ENCODE data around the gene WIZ. TPM values are rescaled to one million over a fixed set of nuclear protein-coding genes. Genes with fewer than 3 reads are reported as not detected.
"Not testable (repeated sequence)": the region's sequence is repeated elsewhere in the genome, so short reads cannot be mapped to it uniquely, and the experiment has no call there.

The WIZ gene
- total and polyA plus RNA-seq, 4 donors: 8.0 to 41.4 (median 30.7) TPM

- H3K4me1 ChIP-seq (ENCODE audit: control insufficient read depth in 1 of 2, insufficient read depth in 2 of 2, low read length in 2 of 2): no peaks in the 10 kb centered on the region
- ATAC-seq (ENCODE audit: low FRiP score) (peak; percentile 50), DNase-seq (peak in 1 of 2 donors; percentile 72)
- H3K4me3 ChIP-seq (ENCODE audit: low read length in 2 of 2): no peak within 1 kb of the TSS
- intact Hi-C loops (cut with DNase I): no loop called here
- H3K27ac ChIP-seq (ENCODE audit: low read depth in 1 of 2, low read length in 2 of 2): no peak within 1 kb of the TSS
- no peaks in the 10 kb centered on the region for H3K9me3 ChIP-seq (ENCODE audit: control insufficient read depth, low read length)
- H3K27me3 ChIP-seq (ENCODE audit: control insufficient read depth in 1 of 2, insufficient read depth in 2 of 2, low read length in 1 of 2): no peaks in the 10 kb centered on the region
- no peaks in the 10 kb centered on the region for H3K36me3 ChIP-seq (ENCODE audit: control insufficient read depth in 1 of 2, insufficient read depth in 2 of 2, low read length in 1 of 2)
- WGBS, 2 donors: 49 to 50% methylated on average over 16 of the region's 16 CpGs
These were observed 29.9 kb upstream of the WIZ start, which contains the start of gene PGLYRP2 for GRCh38 chr19:15479391-15480345. PGLYRP2 (minus strand) TSS chr19:15479501; CDS start chr19:15479371, 130 bp downstream.

DNA sequence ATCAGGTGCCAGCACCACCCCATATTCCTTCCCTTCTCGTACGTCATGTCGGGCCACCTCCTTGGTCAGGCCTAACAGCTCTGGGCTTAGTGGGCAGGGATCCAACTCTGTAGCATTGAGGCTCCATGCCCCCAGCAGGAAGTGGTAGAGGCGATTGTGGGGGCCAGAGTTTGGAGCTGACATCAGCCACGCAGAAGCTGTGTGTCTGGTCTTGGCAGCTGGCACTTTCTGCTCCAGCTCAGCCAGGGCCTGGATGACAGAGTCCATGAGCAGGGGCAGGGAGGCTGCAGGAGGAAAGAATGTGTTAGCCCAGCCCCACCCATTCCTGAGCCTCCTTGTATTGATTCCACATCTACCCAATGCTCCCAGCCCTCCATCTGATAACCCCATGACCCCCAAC lies 26.6 kb upstream of the WIZ start:
- WGBS, 2 donors: 85 to 94% methylated on average over 5 of the region's 5 CpGs
- no peaks in the 10 kb centered on the region for H3K36me3 ChIP-seq (ENCODE audit: control insufficient read depth in 1 of 2, insufficient read depth in 2 of 2, low read length in 1 of 2)
- H3K27me3 ChIP-seq (ENCODE audit: control insufficient read depth in 1 of 2, insufficient read depth in 2 of 2, low read length in 1 of 2): no peaks in the 10 kb centered on the region
- no peaks in the 10 kb centered on the region for H3K4me1 ChIP-seq (ENCODE audit: control insufficient read depth in 1 of 2, insufficient read depth in 2 of 2, low read length in 2 of 2)
- ATAC-seq (ENCODE audit: low FRiP score) (no peak), DNase-seq (peak in 1 of 2 donors; percentile 51)
- H3K4me3 ChIP-seq (ENCODE audit: low read length in 2 of 2): no peak overlapping the region
- H3K27ac ChIP-seq (ENCODE audit: low read depth in 1 of 2, low read length in 2 of 2): no peak overlapping the region
- H3K9me3 ChIP-seq (ENCODE audit: control insufficient read depth, low read length): no peaks in the 10 kb centered on the region
- intact Hi-C loops (cut with DNase I): no loop called here

DNA sequence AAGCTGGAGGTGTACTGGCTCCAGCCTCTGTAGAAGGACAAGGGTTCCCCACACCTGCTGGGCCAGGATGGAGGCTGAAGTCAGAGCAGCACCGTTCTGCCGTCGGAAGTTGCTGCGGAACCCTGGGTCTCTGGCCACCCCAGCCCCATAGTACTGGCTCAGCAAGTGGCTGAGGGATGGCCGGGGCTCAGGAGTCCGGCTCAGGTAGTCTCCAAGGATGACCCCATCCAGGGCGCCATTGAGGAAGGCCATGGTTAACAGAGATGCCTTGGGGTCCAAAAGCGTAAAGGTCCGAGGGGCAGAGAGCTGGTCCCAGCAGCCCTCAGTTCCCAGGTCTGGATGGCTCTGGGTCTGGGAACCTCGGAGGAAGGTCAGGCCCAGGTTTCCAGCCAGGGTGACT lies 25.9 kb upstream of the WIZ start:
- H3K4me1 ChIP-seq (ENCODE audit: control insufficient read depth in 1 of 2, insufficient read depth in 2 of 2, low read length in 2 of 2): no peaks in the 10 kb centered on the region
- no peaks in the 10 kb centered on the region for H3K36me3 ChIP-seq (ENCODE audit: control insufficient read depth in 1 of 2, insufficient read depth in 2 of 2, low read length in 1 of 2)
- ATAC-seq (ENCODE audit: low FRiP score) (no peak), DNase-seq (peak in 1 of 2 donors; percentile 65)
- 92 to 94% methylated on average over 10 of the region's 10 CpGs for WGBS, 2 donors
- H3K9me3 ChIP-seq (ENCODE audit: control insufficient read depth, low read length): no peaks in the 10 kb centered on the region
- no peak overlapping the region for H3K4me3 ChIP-seq (ENCODE audit: low read length in 2 of 2)
- no peak overlapping the region for H3K27ac ChIP-seq (ENCODE audit: low read depth in 1 of 2, low read length in 2 of 2)
- intact Hi-C loops (cut with DNase I): no loop called here
- no peaks in the 10 kb centered on the region for H3K27me3 ChIP-seq (ENCODE audit: control insufficient read depth in 1 of 2, insufficient read depth in 2 of 2, low read length in 1 of 2)

DNA sequence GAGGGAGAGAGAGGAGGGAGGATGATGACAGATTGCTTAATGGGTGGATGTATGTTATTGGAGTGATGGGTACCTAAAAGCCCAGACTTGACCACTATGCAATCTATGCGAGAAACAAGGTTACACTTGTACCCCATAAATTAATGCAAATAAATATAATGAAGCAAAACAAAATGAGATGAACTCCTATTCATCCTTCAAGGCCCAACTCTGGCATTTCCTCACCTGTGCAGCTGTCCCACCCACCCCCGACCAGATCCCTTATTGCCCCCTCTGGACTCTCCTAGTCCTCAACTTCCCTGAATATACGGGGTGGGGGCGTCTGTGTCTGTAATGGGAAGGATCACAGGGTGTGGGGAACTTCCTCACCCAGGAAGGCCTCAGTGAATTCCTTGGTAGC lies 25.4 kb upstream of the WIZ start:
- DNase-seq: peak in 1 of 2 donors; percentile 6
- 77 to 82% methylated on average over 4 of the region's 4 CpGs for WGBS, 2 donors
- no peaks in the 10 kb centered on the region for H3K4me1 ChIP-seq (ENCODE audit: control insufficient read depth in 1 of 2, insufficient read depth in 2 of 2, low read length in 2 of 2)
- no peaks in the 10 kb centered on the region for H3K27me3 ChIP-seq (ENCODE audit: control insufficient read depth in 1 of 2, insufficient read depth in 2 of 2, low read length in 1 of 2)
- no peak for ATAC-seq (ENCODE audit: low FRiP score)
- no peak overlapping the region for H3K4me3 ChIP-seq (ENCODE audit: low read length in 2 of 2)
- no peak overlapping the region for H3K27ac ChIP-seq (ENCODE audit: low read depth in 1 of 2, low read length in 2 of 2)
- no peaks in the 10 kb centered on the region for H3K9me3 ChIP-seq (ENCODE audit: control insufficient read depth, low read length)
- intact Hi-C loops (cut with DNase I): no loop called here
- H3K36me3 ChIP-seq (ENCODE audit: control insufficient read depth in 1 of 2, insufficient read depth in 2 of 2, low read length in 1 of 2): no peaks in the 10 kb centered on the region

GRCh38 chr19:15473821-15474220 lies 24.1 kb upstream of the WIZ start:
- H3K27ac ChIP-seq (ENCODE audit: low read depth in 1 of 2, low read length in 2 of 2); H3K36me3 ChIP-seq (ENCODE audit: control insufficient read depth in 1 of 2, insufficient read depth in 2 of 2, low read length in 1 of 2); H3K4me1 ChIP-seq (ENCODE audit: control insufficient read depth in 1 of 2, insufficient read depth in 2 of 2, low read length in 2 of 2); intact Hi-C loops (cut with DNase I); H3K4me3 ChIP-seq (ENCODE audit: low read length in 2 of 2); H3K9me3 ChIP-seq (ENCODE audit: control insufficient read depth, low read length); ATAC-seq (ENCODE audit: low FRiP score); H3K27me3 ChIP-seq (ENCODE audit: control insufficient read depth in 1 of 2, insufficient read depth in 2 of 2, low read length in 1 of 2): not testable (repeated sequence)
- peak in 1 of 2 donors; percentile 4 for DNase-seq
- 72 to 73% methylated on average over 4 of the region's 4 CpGs for WGBS, 2 donors

DNA sequence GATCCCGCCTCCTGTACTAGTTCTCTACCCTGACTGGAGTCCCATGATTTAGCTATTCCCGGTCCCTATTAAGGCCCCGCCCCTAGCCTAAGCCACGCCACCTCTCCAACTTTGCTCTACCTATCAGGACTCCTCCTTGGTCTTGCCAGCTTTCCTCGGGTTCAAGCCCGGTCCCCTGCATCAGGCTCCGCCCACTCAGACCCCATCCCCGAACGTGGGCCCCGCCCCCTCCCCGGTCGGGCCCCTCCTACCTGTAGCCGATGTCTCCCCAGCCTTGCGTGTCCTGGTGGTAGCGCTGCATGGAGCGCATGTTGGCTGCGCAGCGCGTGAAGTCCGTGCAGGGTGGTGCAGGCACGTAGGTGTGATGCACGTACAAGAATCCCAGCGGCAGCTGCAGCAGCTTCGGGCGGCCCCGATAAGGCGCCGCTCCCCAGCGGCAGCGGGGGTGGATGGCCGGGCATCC lies 21.9 kb upstream of the WIZ start:
- H3K27ac ChIP-seq (ENCODE audit: low read depth in 1 of 2, low read length in 2 of 2): no peak overlapping the region
- no peaks in the 10 kb centered on the region for H3K4me1 ChIP-seq (ENCODE audit: control insufficient read depth in 1 of 2, insufficient read depth in 2 of 2, low read length in 2 of 2)
- ATAC-seq (ENCODE audit: low FRiP score) (peak; percentile 24), DNase-seq (peak; percentile 24 to 62)
- intact Hi-C loops (cut with DNase I): no loop called here
- no peaks in the 10 kb centered on the region for H3K27me3 ChIP-seq (ENCODE audit: control insufficient read depth in 1 of 2, insufficient read depth in 2 of 2, low read length in 1 of 2)
- no peaks in the 10 kb centered on the region for H3K36me3 ChIP-seq (ENCODE audit: control insufficient read depth in 1 of 2, insufficient read depth in 2 of 2, low read length in 1 of 2)
- 42 to 56% methylated on average over 31 of the region's 31 CpGs for WGBS, 2 donors
- no peak overlapping the region for H3K4me3 ChIP-seq (ENCODE audit: low read length in 2 of 2)
- H3K9me3 ChIP-seq (ENCODE audit: control insufficient read depth, low read length): no peaks in the 10 kb centered on the region

DNA sequence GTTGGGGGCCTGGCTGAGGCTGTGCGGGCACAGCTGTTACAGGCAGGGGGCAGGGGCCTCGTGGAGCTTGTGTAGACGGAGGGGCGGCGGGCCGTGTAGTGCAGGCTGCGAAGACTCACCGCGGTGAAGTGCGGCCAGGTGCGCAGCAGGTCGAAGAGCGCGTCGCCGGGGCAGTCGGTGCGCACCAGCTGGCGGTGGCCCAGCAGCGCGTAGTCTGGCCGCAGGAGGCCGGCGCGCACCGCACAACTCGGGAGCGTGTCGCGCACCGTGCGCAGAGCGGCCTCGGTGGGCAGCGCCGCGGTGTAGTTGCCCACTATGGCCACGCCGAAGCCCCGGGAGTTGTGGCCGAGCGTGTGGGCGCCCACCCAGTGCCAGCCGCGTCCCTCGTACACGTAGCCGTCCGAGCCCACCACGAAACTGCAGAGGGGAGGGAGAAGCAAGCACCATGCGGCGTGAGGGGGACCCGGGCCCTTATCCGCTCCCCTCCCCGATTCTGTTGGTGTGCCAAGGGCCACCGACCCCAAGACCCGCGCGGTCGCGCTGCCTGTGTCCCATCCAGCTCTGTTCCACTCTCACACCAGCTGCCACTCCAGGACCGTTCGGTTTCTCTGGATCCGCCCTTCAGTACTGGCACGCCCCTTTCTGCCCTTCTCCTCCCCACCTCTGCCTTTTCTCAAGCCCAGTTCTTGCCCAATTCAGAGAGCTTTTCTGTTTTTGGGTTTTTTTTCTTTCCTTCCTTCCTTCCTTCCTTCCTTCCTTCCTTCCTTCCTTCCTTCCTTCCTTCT lies 19.9 kb upstream of the WIZ start:
- no peaks in the 10 kb centered on the region for H3K9me3 ChIP-seq (ENCODE audit: control insufficient read depth, low read length)
- peak; percentile 56 to 76 for DNase-seq
- peak; percentile 62 for ATAC-seq (ENCODE audit: low FRiP score)
- WGBS, 2 donors: 5 to 6% methylated on average over 61 to 65 of the region's 65 CpGs
- H3K4me1 ChIP-seq (ENCODE audit: control insufficient read depth in 1 of 2, insufficient read depth in 2 of 2, low read length in 2 of 2): no peaks in the 10 kb centered on the region
- H3K36me3 ChIP-seq (ENCODE audit: control insufficient read depth in 1 of 2, insufficient read depth in 2 of 2, low read length in 1 of 2): no peaks in the 10 kb centered on the region
- H3K4me3 ChIP-seq (ENCODE audit: low read length in 2 of 2): no peak overlapping the region
- H3K27ac ChIP-seq (ENCODE audit: low read depth in 1 of 2, low read length in 2 of 2): no peak overlapping the region
- intact Hi-C loops (cut with DNase I): no loop called here
- H3K27me3 ChIP-seq (ENCODE audit: control insufficient read depth in 1 of 2, insufficient read depth in 2 of 2, low read length in 1 of 2): no peaks in the 10 kb centered on the region

- Histone ChIP-seq H3K4me1 (ENCODE audit: control insufficient read depth in 1 of 2, insufficient read depth in 2 of 2, low read length in 2 of 2) (no peaks in the 10 kb centered on the region), H3K27me3 (ENCODE audit: control insufficient read depth in 1 of 2, insufficient read depth in 2 of 2, low read length in 1 of 2) (no peaks in the 10 kb centered on the region), H3K4me3 (ENCODE audit: low read length in 2 of 2) (no peak overlapping the region), H3K9me3 (ENCODE audit: control insufficient read depth, low read length) (no peaks in the 10 kb centered on the region), H3K36me3 (ENCODE audit: control insufficient read depth in 1 of 2, insufficient read depth in 2 of 2, low read length in 1 of 2) (no peaks in the 10 kb centered on the region), H3K27ac (ENCODE audit: low read depth in 1 of 2, low read length in 2 of 2) (no peak overlapping the region)
- ATAC-seq (ENCODE audit: low FRiP score) (no peak), DNase-seq (peak in 1 of 2 donors; percentile 42)
- 66 to 71% methylated on average over 12 of the region's 12 CpGs for WGBS, 2 donors
- intact Hi-C loops (cut with DNase I): no loop called here
These were observed 19.1 kb upstream of the WIZ start for GRCh38 chr19:15468675-15469512.

Measured in aorta (tissue), 5 donors.